ENCODE data around the gene ZBTB4.

The ZBTB4 gene

GRCh38 chr17:7444682-7445618 lies 34.5 kb downstream of the ZBTB4 start, which contains the start of gene CHRNB1:
Gene CHRNB1 (plus strand): TSS chr17:7445061. CDS start chr17:7445128, 67 bp downstream.
- H3K14ac ChIP-seq (ENCODE audit: low read length), result no peak within 1 kb of the TSS

GRCh38 chr17:7443499-7444485 lies 35.6 kb downstream of the ZBTB4 start:
- no peak overlapping the region for H3K4me2 ChIP-seq (ENCODE audit: insufficient read depth, low read length, poor library complexity, severe bottlenecking)
- WGBS, 2 donors (ENCODE audit: extremely low coverage in 2 of 2, insufficient read length in 2 of 2, insufficient replicate concordance in 1 of 2), result no CpG with 5 or more reads among the region's 7 CpGs
- H3K4me3 ChIP-seq (ENCODE audit: low read length in 2 of 2), result no peak overlapping the region
- H2AK5ac ChIP-seq (ENCODE audit: low read depth, low read length), result peak overlapping the region; percentile 78
- H3K36me3 ChIP-seq (replicated peaks in 1 of 2; ENCODE audit: control insufficient read depth in 2 of 2, insufficient read depth in 2 of 2, low read length in 2 of 2), result no peaks in the 10 kb centered on the region
- no peak for DNase-seq (ENCODE audit: low spot score)
- H2BK5ac ChIP-seq (ENCODE audit: low read length), result no peak overlapping the region
- H4K8ac ChIP-seq (ENCODE audit: low read depth, low read length), result no peak overlapping the region
- peaks cover 2% of the 10 kb centered on the region for H3K79me1 ChIP-seq (ENCODE audit: low read depth, low read length)
- no peak overlapping the region for H2BK12ac ChIP-seq (ENCODE audit: low read length)
- H3K9ac ChIP-seq (ENCODE audit: low read depth, low read length, poor library complexity), result no peak overlapping the region
- H3K4ac ChIP-seq (ENCODE audit: low read length), result no peak overlapping the region
- peaks cover 1 to 5% of the 10 kb centered on the region in 2 donors for H3K9me3 ChIP-seq (replicated peaks in 1 of 2; ENCODE audit: control insufficient read depth in 2 of 2, insufficient read depth in 1 of 2, low read depth in 1 of 2, low read length in 2 of 2)
- no peak overlapping the region for H2BK120ac ChIP-seq (ENCODE audit: low read depth, low read length)
- peaks cover 10 to 27% (median 12%) of the 10 kb centered on the region in 3 experiments for H3K27me3 ChIP-seq (ENCODE audit: control insufficient read depth in 3 of 3, insufficient read depth in 3 of 3, low read depth in 1 of 3, low read length in 3 of 3)
- H3K23ac ChIP-seq (ENCODE audit: low read depth, low read length, poor library complexity), result no peak overlapping the region
- H2AFZ ChIP-seq (ENCODE audit: low read length), result no peak overlapping the region
- no peak overlapping the region for H2BK15ac ChIP-seq (ENCODE audit: low read length)
- H3K18ac ChIP-seq (ENCODE audit: low read length), result no peak overlapping the region
- no peak overlapping the region for H3K14ac ChIP-seq (ENCODE audit: low read length)
- H3K4me1 ChIP-seq (ENCODE audit: control insufficient read depth in 2 of 2, insufficient read depth in 1 of 2, low read depth in 1 of 2, low read length in 2 of 2), result peaks cover 11 to 26% of the 10 kb centered on the region in 2 donors
- no peak overlapping the region for H4K91ac ChIP-seq (ENCODE audit: low read depth, low read length, poor library complexity)
- H3K27ac ChIP-seq (replicated peaks; ENCODE audit: low read length), result no peak overlapping the region

More at GRCh38 chr17:7444682-7445618, 34.5 kb downstream of the ZBTB4 start, which contains the start of gene CHRNB1:
- peak within 1 kb of the TSS; percentile 97 for H2AFZ ChIP-seq (ENCODE audit: low read length)
- peak within 1 kb of the TSS; percentile 71 for H3K9ac ChIP-seq (ENCODE audit: low read depth, low read length, poor library complexity)
- peaks cover 0 to 15% (median 6%) of the 10 kb centered on the region in 3 experiments for H3K27me3 ChIP-seq (ENCODE audit: control insufficient read depth in 3 of 3, insufficient read depth in 3 of 3, low read depth in 1 of 3, low read length in 3 of 3)
- no peak within 1 kb of the TSS for H4K91ac ChIP-seq (ENCODE audit: low read depth, low read length, poor library complexity)
- peak; percentile 85 for DNase-seq (ENCODE audit: low spot score)
- H3K36me3 ChIP-seq (replicated peaks in 1 of 2; ENCODE audit: control insufficient read depth in 2 of 2, insufficient read depth in 2 of 2, low read length in 2 of 2), result no peaks in the 10 kb centered on the region
- peak within 1 kb of the TSS; percentile 95 for H3K18ac ChIP-seq (ENCODE audit: low read length)
- peak within 1 kb of the TSS; percentile 95 for H3K4me2 ChIP-seq (ENCODE audit: insufficient read depth, low read length, poor library complexity, severe bottlenecking)
- H3K23ac ChIP-seq (ENCODE audit: low read depth, low read length, poor library complexity), result peak within 1 kb of the TSS; percentile 52
- H2BK15ac ChIP-seq (ENCODE audit: low read length), result peak within 1 kb of the TSS; percentile 61
- no peak within 1 kb of the TSS for H3K4ac ChIP-seq (ENCODE audit: low read length)
- no CpG with 5 or more reads among the region's 51 CpGs for WGBS, 2 donors (ENCODE audit: extremely low coverage in 2 of 2, insufficient read length in 2 of 2, insufficient replicate concordance in 1 of 2)
- peaks cover 2% of the 10 kb centered on the region for H3K79me1 ChIP-seq (ENCODE audit: low read depth, low read length)
- H3K27ac ChIP-seq (replicated peaks; ENCODE audit: low read length), result peak within 1 kb of the TSS; percentile 53
- H3K4me1 ChIP-seq (ENCODE audit: control insufficient read depth in 2 of 2, insufficient read depth in 1 of 2, low read depth in 1 of 2, low read length in 2 of 2), result peaks cover 11 to 22% of the 10 kb centered on the region in 2 donors
- peaks cover 1 to 5% of the 10 kb centered on the region in 2 donors for H3K9me3 ChIP-seq (replicated peaks in 1 of 2; ENCODE audit: control insufficient read depth in 2 of 2, insufficient read depth in 1 of 2, low read depth in 1 of 2, low read length in 2 of 2)
- H4K8ac ChIP-seq (ENCODE audit: low read depth, low read length), result no peak within 1 kb of the TSS
- H3K4me3 ChIP-seq (ENCODE audit: low read length in 2 of 2), result peak within 1 kb of the TSS; percentile 45 to 78
- H2AK5ac ChIP-seq (ENCODE audit: low read depth, low read length), result peak within 1 kb of the TSS; percentile 39
- no peak within 1 kb of the TSS for H2BK5ac ChIP-seq (ENCODE audit: low read length)
- H2BK120ac ChIP-seq (ENCODE audit: low read depth, low read length), result no peak within 1 kb of the TSS
- no peak within 1 kb of the TSS for H2BK12ac ChIP-seq (ENCODE audit: low read length)

- no peak overlapping the region for H3K27ac ChIP-seq (replicated peaks; ENCODE audit: low read length)
Observed at GRCh38 chr17:7442142-7442541, 37.3 kb downstream of the ZBTB4 start.

More at GRCh38 chr17:7442142-7442541, 37.3 kb downstream of the ZBTB4 start:
- H4K8ac ChIP-seq (ENCODE audit: low read depth, low read length), result no peak overlapping the region
- no peak overlapping the region for H2BK12ac ChIP-seq (ENCODE audit: low read length)
- H3K4me3 ChIP-seq (ENCODE audit: low read length in 2 of 2), result no peak overlapping the region
- peaks cover 0 to under 1% of the 10 kb centered on the region in 2 donors for H3K9me3 ChIP-seq (replicated peaks in 1 of 2; ENCODE audit: control insufficient read depth in 2 of 2, insufficient read depth in 1 of 2, low read depth in 1 of 2, low read length in 2 of 2)
- no peak overlapping the region for H3K4ac ChIP-seq (ENCODE audit: low read length)
- WGBS, 2 donors (ENCODE audit: extremely low coverage in 2 of 2, insufficient read length in 2 of 2, insufficient replicate concordance in 1 of 2), result no CpG with 5 or more reads among the region's 2 CpGs
- no peak overlapping the region for H3K14ac ChIP-seq (ENCODE audit: low read length)
- H3K79me1 ChIP-seq (ENCODE audit: low read depth, low read length), result no peaks in the 10 kb centered on the region
- H3K23ac ChIP-seq (ENCODE audit: low read depth, low read length, poor library complexity), result no peak overlapping the region
- H3K4me1 ChIP-seq (ENCODE audit: control insufficient read depth in 2 of 2, insufficient read depth in 1 of 2, low read depth in 1 of 2, low read length in 2 of 2), result peaks cover 20 to 39% of the 10 kb centered on the region in 2 donors
- no peak overlapping the region for H3K18ac ChIP-seq (ENCODE audit: low read length)
- H3K27me3 ChIP-seq (ENCODE audit: control insufficient read depth in 3 of 3, insufficient read depth in 3 of 3, low read depth in 1 of 3, low read length in 3 of 3), result peaks cover 21 to 39% (median 27%) of the 10 kb centered on the region in 3 experiments
- DNase-seq (ENCODE audit: low spot score), result no peak
- no peak overlapping the region for H2BK120ac ChIP-seq (ENCODE audit: low read depth, low read length)
- no peak overlapping the region for H2AK5ac ChIP-seq (ENCODE audit: low read depth, low read length)
- H4K91ac ChIP-seq (ENCODE audit: low read depth, low read length, poor library complexity), result no peak overlapping the region
- peak overlapping the region; percentile 32 for H2BK15ac ChIP-seq (ENCODE audit: low read length)
- H2AFZ ChIP-seq (ENCODE audit: low read length), result no peak overlapping the region
- no peak overlapping the region for H2BK5ac ChIP-seq (ENCODE audit: low read length)
- no peaks in the 10 kb centered on the region for H3K36me3 ChIP-seq (replicated peaks in 1 of 2; ENCODE audit: control insufficient read depth in 2 of 2, insufficient read depth in 2 of 2, low read length in 2 of 2)
- H3K9ac ChIP-seq (ENCODE audit: low read depth, low read length, poor library complexity), result no peak overlapping the region
- H3K4me2 ChIP-seq (ENCODE audit: insufficient read depth, low read length, poor library complexity, severe bottlenecking), result no peak overlapping the region
